GM12864 (cell line): ENCODE measurements around the gene ITIH3.
"Not testable (repeated sequence)": the region's sequence is repeated elsewhere in the genome, so short reads cannot be mapped to it uniquely, and the experiment has no call there.

Experiments used
- DNase-seq: peaks from one replicate; pipeline ENCODE4 v3.0.0-alpha.2; 2011; ENCODE audit warnings: low read depth
- H3K4me3 ChIP-seq: 2 replicates; pipeline ENCODE4 v1.5.1; 2011; ENCODE audit warnings: mild to moderate bottlenecking, low read depth, low read length, control low read depth
- TF ChIP-seq, protein P1 (sequence below): IDR thresholded peaks from 2 replicates; pipeline ENCODE4 v1.5.1; 2011; ENCODE audit warnings: low read depth, mild to moderate bottlenecking, moderate library complexity, low read length, control low read depth, inconsistent platforms; ENCODE audit errors: missing control alignments

The ITIH3 gene

DNA sequence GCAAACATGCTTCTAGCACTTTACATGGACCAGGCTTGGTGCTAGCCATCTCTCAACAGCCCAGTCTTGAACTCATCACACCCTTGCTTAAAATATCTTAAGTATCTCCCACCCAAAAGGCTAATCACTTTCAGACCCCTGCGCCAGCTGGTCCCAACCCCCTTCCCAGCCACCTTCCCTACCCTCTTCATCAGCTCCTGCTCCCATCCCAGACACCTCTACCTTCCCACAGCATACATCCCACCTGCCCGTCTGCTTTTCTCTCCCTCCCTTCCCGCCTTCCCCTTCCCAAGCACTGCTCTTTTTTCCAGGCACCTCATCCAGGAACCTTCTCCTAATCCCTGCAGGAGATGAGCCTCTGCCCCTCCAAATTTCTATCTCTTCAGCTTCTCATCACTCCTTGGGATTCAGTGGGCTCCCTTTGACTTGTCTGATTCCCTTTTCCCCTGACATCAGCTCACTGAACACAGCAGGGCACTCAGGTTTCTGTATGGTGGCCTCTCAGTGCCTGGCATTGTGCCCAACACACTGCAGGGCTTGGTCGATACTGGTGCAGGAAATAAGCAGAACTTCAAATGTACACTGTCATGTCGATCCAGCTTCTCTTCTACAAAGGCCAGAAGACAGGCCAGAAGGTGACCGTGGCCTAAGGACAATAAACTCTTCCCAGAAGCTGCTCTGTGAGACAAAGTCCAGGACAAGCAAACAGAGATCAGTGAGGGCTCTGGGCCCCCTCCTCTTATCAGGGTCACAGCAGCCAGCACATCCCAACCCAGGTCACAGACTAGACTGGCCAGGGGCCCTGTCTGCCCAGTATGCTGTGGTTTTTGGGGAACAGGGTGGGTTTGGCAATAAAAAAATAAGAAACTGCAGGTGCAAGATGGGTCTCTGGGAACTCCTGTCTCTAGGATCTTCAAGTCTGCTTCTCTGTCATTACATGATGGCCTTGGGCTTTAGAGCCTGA, 19.4 kb upstream of the ITIH3 start:
- no peak for DNase-seq
- no peak overlapping the region for H3K4me3 ChIP-seq
- TF ChIP-seq, protein P1, sequence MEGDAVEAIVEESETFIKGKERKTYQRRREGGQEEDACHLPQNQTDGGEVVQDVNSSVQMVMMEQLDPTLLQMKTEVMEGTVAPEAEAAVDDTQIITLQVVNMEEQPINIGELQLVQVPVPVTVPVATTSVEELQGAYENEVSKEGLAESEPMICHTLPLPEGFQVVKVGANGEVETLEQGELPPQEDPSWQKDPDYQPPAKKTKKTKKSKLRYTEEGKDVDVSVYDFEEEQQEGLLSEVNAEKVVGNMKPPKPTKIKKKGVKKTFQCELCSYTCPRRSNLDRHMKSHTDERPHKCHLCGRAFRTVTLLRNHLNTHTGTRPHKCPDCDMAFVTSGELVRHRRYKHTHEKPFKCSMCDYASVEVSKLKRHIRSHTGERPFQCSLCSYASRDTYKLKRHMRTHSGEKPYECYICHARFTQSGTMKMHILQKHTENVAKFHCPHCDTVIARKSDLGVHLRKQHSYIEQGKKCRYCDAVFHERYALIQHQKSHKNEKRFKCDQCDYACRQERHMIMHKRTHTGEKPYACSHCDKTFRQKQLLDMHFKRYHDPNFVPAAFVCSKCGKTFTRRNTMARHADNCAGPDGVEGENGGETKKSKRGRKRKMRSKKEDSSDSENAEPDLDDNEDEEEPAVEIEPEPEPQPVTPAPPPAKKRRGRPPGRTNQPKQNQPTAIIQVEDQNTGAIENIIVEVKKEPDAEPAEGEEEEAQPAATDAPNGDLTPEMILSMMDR: no peak

DNA sequence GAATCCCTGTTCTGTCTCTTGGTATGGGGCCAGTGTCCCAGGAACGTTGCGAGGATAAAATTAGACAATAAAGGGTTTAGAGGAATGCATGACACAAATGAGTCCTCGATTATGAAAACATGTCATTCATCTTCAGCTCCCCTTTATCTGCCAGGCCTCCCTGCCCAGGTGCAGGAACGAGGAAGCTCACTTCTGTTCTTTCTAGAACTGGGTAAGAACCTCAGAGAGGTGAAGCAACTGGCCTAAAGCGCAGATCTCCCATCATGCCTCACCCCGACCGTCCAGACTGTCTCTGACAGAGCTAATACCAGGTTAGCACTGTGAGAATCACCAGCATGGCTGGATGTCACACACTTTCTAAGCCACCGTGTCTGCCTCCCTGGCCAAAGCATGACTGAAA, 18.7 kb upstream of the ITIH3 start:
- no peak overlapping the region for H3K4me3 ChIP-seq
- DNase-seq: no peak
- TF ChIP-seq, protein P1: no peak

DNA sequence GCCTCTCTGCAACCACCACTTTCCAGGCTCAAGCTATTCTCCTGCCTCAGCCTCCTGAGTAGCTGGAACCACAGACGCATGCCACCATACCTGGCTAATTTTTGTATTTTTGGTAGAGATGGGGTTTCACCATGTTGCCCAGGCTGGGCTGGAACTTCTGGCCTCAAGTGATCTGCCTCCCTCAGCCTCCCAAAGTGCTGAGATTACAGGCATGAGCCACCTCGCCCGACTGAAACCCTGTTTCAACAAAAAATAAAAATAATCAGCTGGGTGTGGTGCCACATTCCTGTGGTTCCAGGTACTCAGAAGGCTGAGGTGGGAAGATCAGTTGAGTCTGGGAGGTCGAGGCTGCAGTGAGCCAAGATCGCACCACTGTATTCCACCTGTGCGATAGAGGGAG, 18.1 kb upstream of the ITIH3 start:
- not testable (repeated sequence) for H3K4me3 ChIP-seq, DNase-seq

DNA sequence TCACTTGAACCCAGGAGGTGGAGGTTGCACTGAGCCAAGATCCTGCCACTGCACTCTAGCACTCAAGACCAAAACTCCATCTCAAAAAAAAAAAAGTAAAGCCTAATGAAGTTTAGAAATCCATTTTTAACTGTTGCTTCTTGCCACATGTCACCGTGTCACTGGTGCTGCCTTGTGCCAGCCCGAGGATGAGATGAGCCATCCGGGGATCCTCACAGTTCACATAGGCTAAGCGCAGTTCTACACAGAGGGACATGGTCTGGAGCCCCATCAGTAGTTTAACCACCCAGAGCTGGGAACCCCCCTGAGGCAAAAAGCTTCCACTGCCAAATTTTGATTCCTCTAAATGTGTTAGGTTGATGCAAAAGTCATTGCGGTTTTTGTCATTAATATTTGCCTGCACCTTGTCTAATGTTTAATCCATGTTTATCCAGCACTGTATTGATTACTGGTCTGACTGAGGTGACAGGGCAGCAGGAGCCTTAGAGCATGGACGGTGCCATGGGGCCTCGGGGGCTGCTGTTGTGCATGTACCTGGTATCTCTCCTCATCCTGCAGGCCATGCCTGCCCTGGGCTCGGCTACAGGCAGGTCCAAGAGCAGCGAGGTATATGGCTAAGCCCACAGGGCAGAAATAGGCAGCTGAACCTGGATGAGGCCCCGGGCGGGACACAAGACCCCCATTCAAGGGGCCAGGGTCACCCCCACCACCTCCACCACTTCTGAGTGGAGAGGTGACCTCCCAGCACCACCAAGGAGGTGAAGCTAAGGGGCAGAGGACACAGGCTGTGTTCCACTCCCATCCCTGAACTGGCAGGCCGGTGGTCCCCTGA, 17.3 kb upstream of the ITIH3 start, which contains the start of gene ITIH1:
Gene ITIH1, plus strand, starts transcription at position 473 of the 832 bp plus-strand sequence. Its CDS starts 17 bp downstream, at position 490.
- H3K4me3 ChIP-seq: no peak within 1 kb of the TSS
- TF ChIP-seq, protein P1: no peak
- no peak for DNase-seq

DNA sequence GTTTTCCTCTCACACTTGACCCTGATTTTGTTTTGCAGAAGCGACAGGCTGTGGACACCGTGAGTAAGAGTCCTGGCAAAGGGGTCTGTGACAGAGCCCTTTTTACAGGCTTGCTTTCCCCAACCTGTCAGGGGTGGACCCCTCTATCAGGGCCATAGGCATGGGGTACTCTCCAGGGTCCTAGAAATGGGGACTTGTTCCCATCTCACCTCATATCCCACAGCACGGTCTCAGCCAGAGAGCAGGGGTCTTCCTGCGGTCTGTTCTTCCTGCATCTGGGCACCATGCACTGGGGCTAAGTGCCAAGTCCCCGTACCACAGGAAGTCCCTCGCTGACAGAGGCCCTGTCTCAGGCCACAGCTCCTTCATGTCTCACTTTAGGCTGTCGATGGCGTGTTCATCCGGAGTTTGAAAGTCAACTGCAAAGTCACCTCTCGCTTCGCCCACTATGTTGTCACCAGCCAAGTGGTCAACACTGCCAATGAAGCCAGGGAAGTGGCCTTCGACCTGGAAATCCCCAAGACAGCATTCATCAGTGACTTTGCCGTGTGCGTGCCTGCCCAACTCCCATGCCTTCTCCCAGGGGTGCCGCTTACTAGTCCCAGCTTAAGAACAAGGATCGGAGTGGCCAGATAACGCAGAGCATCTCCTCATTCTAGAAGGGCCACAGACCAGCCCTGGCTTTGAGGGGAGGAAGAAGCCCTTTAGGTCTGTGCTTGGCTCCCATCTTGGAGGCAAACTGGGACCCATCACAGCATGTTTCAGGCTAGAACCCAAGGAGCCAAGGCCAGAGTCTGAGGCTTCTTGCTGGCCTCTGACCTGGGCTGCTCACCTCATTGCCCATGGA, 16.4 kb upstream of the ITIH3 start:
- H3K4me3 ChIP-seq: no peak overlapping the region
- TF ChIP-seq, protein P1: no peak
- DNase-seq: no peak

DNA sequence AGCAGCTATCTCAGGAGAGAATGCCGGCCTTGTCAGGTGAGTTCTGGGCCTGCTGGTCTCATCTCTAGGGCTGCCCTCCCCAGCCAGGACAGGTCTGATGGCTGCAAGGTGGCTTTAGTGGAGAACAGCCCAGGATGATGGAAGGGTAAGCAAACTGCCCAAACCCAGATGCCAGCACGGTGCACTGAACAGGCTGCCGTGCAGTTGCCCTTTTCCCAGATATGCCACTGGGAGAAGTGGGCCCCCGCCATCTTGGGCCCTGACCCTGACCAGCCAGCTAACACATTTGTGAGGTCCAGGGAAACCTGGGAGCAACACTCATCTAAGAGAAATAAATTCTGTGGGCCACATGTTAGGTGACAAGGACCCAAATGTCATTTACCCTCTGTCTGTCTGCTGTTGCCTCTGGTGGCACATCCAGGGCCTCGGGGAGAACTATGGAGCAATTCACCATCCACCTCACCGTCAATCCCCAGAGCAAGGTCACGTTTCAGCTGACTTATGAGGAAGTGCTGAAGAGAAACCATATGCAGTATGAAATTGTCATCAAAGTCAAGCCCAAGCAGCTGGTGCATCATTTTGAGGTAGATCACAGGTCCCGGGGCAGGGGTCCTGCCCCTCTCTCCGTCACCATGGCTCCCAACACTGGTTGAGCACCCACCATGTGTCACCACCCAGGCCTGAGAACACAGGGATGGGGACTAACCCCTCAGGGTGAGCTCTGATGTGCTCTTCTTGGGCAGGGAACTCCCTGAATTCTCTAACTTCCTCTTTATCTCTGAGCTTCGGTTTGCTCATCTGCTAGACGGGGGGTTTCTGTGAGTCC, 15.4 kb upstream of the ITIH3 start:
- no peak for DNase-seq
- TF ChIP-seq, protein P1: no peak

More for the DNA sequence above, 15.4 kb upstream of the ITIH3 start:
- no peak overlapping the region for H3K4me3 ChIP-seq
